GM12878 (cell line): ENCODE results near the gene RIIAD1. TPM values are rescaled to one million over a fixed set of nuclear protein-coding genes. Genes with fewer than 3 reads are reported as not detected.

Source experiments
- ATAC-seq: fragments of 200-7000 bp; cut with Tn5 transposase; 3 replicates; pipeline ENCODE4 v1.9.1; 2020; ENCODE audit warnings: mild to moderate bottlenecking, moderate library complexity
- BruUV-seq: library from RNA; stranded (reverse); fragments of 400-500 nt; replicated peaks from 2 replicates; lab custom pipeline; 2021; lab: Mats Ljungman, UMichigan
- CTCF ChIA-PET: fragments of 300-600 bp; sonication (Branson Sonifier 250); formaldehyde crosslinking; extraction: SDS; loops from one replicate; lab custom pipeline; 2021; ENCODE audit warnings: inconsistent platforms; lab: Yijun Ruan, JAX
- POLR2A ChIA-PET: fragments of 350-600 bp; formaldehyde crosslinking; extraction: SDS; loops from one replicate; lab custom pipeline; 2021; ENCODE audit warnings: inconsistent platforms; lab: Charles Lee
- RAD21 ChIA-PET: fragments of 300-600 bp; sonication (Branson Sonifier 250); formaldehyde crosslinking; loops from one replicate; lab custom pipeline; 2023; ENCODE audit warnings: antibody characterized with exemption; ENCODE audit not compliant: unreplicated experiment; lab: Charles Lee
- SMC1A ChIA-PET: fragments of 300-600 bp; sonication (Branson Sonifier 250); formaldehyde crosslinking; loops from one replicate; lab custom pipeline; 2023; ENCODE audit not compliant: unreplicated experiment, uncharacterized antibody; lab: Charles Lee
- DNase-seq: peaks from one replicate; pipeline ENCODE4 v3.0.0-alpha.2; 2011; ENCODE audit warnings: low read depth, low spot score
- FAIRE-seq: peaks from 3 replicates; lab custom pipeline; 2011; peaks lifted over from hg19 to GRCh38; lab: Jason Lieb, UNC
- H2AFZ ChIP-seq: 2 replicates; pipeline ENCODE4 v1.6.0; 2011; ENCODE audit warnings: low read depth, low read length, control low read depth; ENCODE audit not compliant: control insufficient read depth
- H3K27ac ChIP-seq: 2 replicates; pipeline ENCODE4 v1.5.1; 2011; ENCODE audit warnings: control low read depth; ENCODE audit not compliant: control insufficient read depth, insufficient read depth
- H3K27me3 ChIP-seq, 2 experiments: replicated peaks in 1 of 2; 2 replicates each; pipeline versions ENCODE4 v1.6.0 to v1.6.1; 2011; ENCODE audit warnings: low read length in 1 of 2; ENCODE audit not compliant: control insufficient read depth in 2 of 2, insufficient read depth in 2 of 2
- H3K36me3 ChIP-seq, 2 experiments: 2 replicates each; pipeline ENCODE4 v1.5.1; 2011; ENCODE audit warnings: low read length in 1 of 2; ENCODE audit not compliant: control insufficient read depth in 2 of 2, insufficient read depth in 2 of 2
- H3K4me1 ChIP-seq: 2 replicates; pipeline ENCODE4 v1.6.1; 2011; ENCODE audit warnings: mild to moderate bottlenecking, low read length, moderate library complexity, mixed read lengths; ENCODE audit not compliant: control insufficient read depth, insufficient read depth
- H3K4me2 ChIP-seq: 2 replicates; pipeline ENCODE4 v1.6.0; 2011; ENCODE audit warnings: control low read depth; ENCODE audit not compliant: control insufficient read depth, insufficient read depth
- H3K4me3 ChIP-seq: fragments of 200-600 bp; sonication (generic); 2 replicates; pipeline ENCODE4 v1.5.1; 2016
- H3K79me2 ChIP-seq: 2 replicates; pipeline ENCODE4 v1.6.0; 2011; ENCODE audit warnings: low read length; ENCODE audit not compliant: control insufficient read depth, insufficient read depth
- H3K9ac ChIP-seq: 2 replicates; pipeline ENCODE4 v1.8.0; 2011; ENCODE audit warnings: low read length, control low read depth, mixed read lengths; ENCODE audit not compliant: control insufficient read depth, insufficient read depth
- H3K9me3 ChIP-seq: replicated peaks from 3 replicates; pipeline ENCODE4 v1.5.1; 2011; ENCODE audit warnings: mild to moderate bottlenecking, low read length; ENCODE audit not compliant: control insufficient read depth, insufficient read depth
- H4K20me1 ChIP-seq: 2 replicates; pipeline ENCODE4 v1.6.0; 2011; ENCODE audit not compliant: control insufficient read depth, insufficient read depth
- BHLHE40 ChIP-seq, 2 experiments: fragments of 450-650 bp in 1 of 2; IDR thresholded peaks; 2 replicates each; pipeline ENCODE4 v1.6.1; 2011 to 2017; ENCODE audit warnings: low read depth in 2 of 2, borderline replicate concordance in 1 of 2, improper control_type of control experiment in 1 of 2, low read length in 1 of 2, mild to moderate bottlenecking in 1 of 2
- BMI1 ChIP-seq: fragments of 450-650 bp; IDR thresholded peaks from 2 replicates; pipeline ENCODE4 v1.6.1; 2016; ENCODE audit warnings: mild to moderate bottlenecking, moderate library complexity, borderline replicate concordance
- GATAD2B ChIP-seq: fragments of 450-650 bp; conservative IDR thresholded peaks from 2 replicates; pipeline ENCODE4 v1.6.1; 2017; ENCODE audit warnings: low read depth, mild to moderate bottlenecking, moderate library complexity
- HCFC1 ChIP-seq: fragments of 150-350 bp; IDR thresholded peaks from 2 replicates; pipeline ENCODE4 v1.6.1; 2014; ENCODE audit warnings: low read length
- JUNB ChIP-seq: IDR thresholded peaks from 2 replicates; pipeline ENCODE4 v1.6.1; 2016; ENCODE audit warnings: antibody characterized with exemption, mild to moderate bottlenecking
- MEF2A ChIP-seq: IDR thresholded peaks from 2 replicates; pipeline ENCODE4 v1.6.1; 2011; ENCODE audit warnings: low read depth, mild to moderate bottlenecking, low read length, moderate library complexity; ENCODE audit not compliant: insufficient read depth
- MEF2B ChIP-seq: fragments of 450-650 bp; IDR thresholded peaks from 2 replicates; pipeline ENCODE4 v1.6.1; 2018; ENCODE audit warnings: mild to moderate bottlenecking, moderate library complexity; ENCODE audit not compliant: partially characterized antibody, poor library complexity, severe bottlenecking
- NBN ChIP-seq: fragments of 450-650 bp; IDR thresholded peaks from 2 replicates; pipeline ENCODE4 v1.6.1; 2016
- RUNX3 ChIP-seq: IDR thresholded peaks from 2 replicates; pipeline ENCODE4 v1.6.1; 2012; ENCODE audit warnings: low read length, inconsistent platforms
- SMAD1 ChIP-seq: fragments of 450-650 bp; IDR thresholded peaks from 2 replicates; pipeline ENCODE4 v1.6.1; 2018; ENCODE audit warnings: mild to moderate bottlenecking, low read depth; ENCODE audit not compliant: partially characterized antibody
- WGBS: methylation state at CpG from one replicate; pipeline ENCODE4 v1.1.6; 2016; ENCODE audit warnings: low lambda C conversion rate; ENCODE audit not compliant: insufficient replicate concordance, insufficient coverage; ENCODE audit errors: missing lambda C conversion rate; 5-methylcytosine and 5-hydroxymethylcytosine counted together
- in situ Hi-C: fragments of 300-500 bp; cut with MboI; formaldehyde crosslinking; loops from 9 replicates; pipeline ENCODE4 v1.14.3; 2018; ENCODE audit warnings: mixed read lengths
- intact Hi-C: fragments of 100-400 bp; cut with micrococcal nuclease; formaldehyde crosslinking; loops from one replicate; pipeline ENCODE4 v1.14.2; 2022; ENCODE audit not compliant: unreplicated experiment
- polyA plus RNA-seq, 11 experiments: library from polyadenylated mRNA; depleted of rRNA in 4 of 11; unstranded in 6 of 11; stranded (reverse) in 5 of 11; fragments of >200 nt; fragmentation: Nextera tagmentation in 4 of 11; fragmentation: Illumina TruSeq in 1 of 11; extraction: Ambion mirVana in 4 of 11; extraction: Trizol in 1 of 11; gene quantifications; 1 replicate in 1 of 11; 2 replicates in 10 of 11; pipeline versions ENCODE4 v1.2.1 to v1.2.3, GENCODE V29; 2011 to 2016; ENCODE audit warnings: inconsistent platforms in 2 of 11, missing spikeins in 2 of 11, low read depth in 1 of 11
- total RNA-seq, 4 experiments: library from RNA; depleted of rRNA in 3 of 4; stranded (reverse); fragments of >200 nt in 3 of 4; fragmentation: Illumina TruSeq in 1 of 4; extraction: Trizol in 1 of 4; gene quantifications; 2 replicates each; pipeline versions ENCODE4 v1.2.1 to v1.2.3, GENCODE V29; 2013 to 2021
- TF ChIP-seq, protein P1 (sequence below): fragments of 450-650 bp; IDR thresholded peaks from 2 replicates; pipeline ENCODE4 v1.6.1; 2016; ENCODE audit warnings: mild to moderate bottlenecking
- TF ChIP-seq, protein P2 (sequence below): IDR thresholded peaks from 2 replicates; pipeline ENCODE4 v1.6.1; 2011; ENCODE audit warnings: mild to moderate bottlenecking, low read depth, low read length, moderate library complexity; ENCODE audit not compliant: insufficient replicate concordance
- TF ChIP-seq, protein P3 (sequence below): fragments of 450-650 bp; formaldehyde crosslinking; IDR thresholded peaks from 2 replicates; pipeline ENCODE4 v1.4.0; 2022; ENCODE audit warnings: mild to moderate bottlenecking, moderate library complexity
- TF ChIP-seq, protein P4 (sequence below): fragments of 450-650 bp; conservative IDR thresholded peaks from 2 replicates; pipeline ENCODE4 v1.6.1; 2017; ENCODE audit warnings: mild to moderate bottlenecking, moderate library complexity

RIIAD1 gene
- total and polyA plus RNA-seq, 10 of the 15 experiments (the other 5 are each of a cell fraction or from before 2014, with no cell fraction given), result not detected

- intact Hi-C loops, result loop anchor here (5.0 kb wide), 1 partner anchor 103 kb away; no protein-coding TSS in a partner anchor
- H3K36me3 ChIP-seq, result no peaks in the 10 kb centered on the region
- peak; percentile 27 for DNase-seq
- 0% methylated on average over 5 of the region's 5 CpGs for WGBS
- H3K4me3 ChIP-seq, result peak overlapping the region; percentile 76
- H3K4me2 ChIP-seq, result peak overlapping the region; percentile 99
- H3K79me2 ChIP-seq, result no peaks in the 10 kb centered on the region
- H3K4me1 ChIP-seq, result peaks cover 16% of the 10 kb centered on the region
- peak; percentile 56 for FAIRE-seq
- ATAC-seq, result peak; percentile 84
- POLR2A ChIA-PET, result interaction anchor here (0.5 to 1.2 kb wide), 3 partner anchors 119 to 593 kb away, joined by 3 to 7 read pairs (median 4); no protein-coding TSS in a partner anchor
- SMC1A ChIA-PET, result interaction anchor here (0.7 to 1.5 kb wide), 6 partner anchors 11 to 276 kb away, joined by 3 to 8 read pairs (median 3); no protein-coding TSS in a partner anchor
- peak overlapping the region; percentile 65 for H3K9ac ChIP-seq
- in situ Hi-C loops, result no loop called here
- no TSS peak for BruUV-seq
- CTCF ChIA-PET, result interaction anchor here (0.6 to 1.9 kb wide), 6 partner anchors 14 to 276 kb away, joined by 3 to 11 read pairs (median 4); partner anchors contain the start of gene TDRKH
- peaks cover 5 to 6% of the 10 kb centered on the region in 2 experiments for H3K27me3 ChIP-seq
- no peaks in the 10 kb centered on the region for H4K20me1 ChIP-seq
- peak overlapping the region; percentile 68 for H3K27ac ChIP-seq
- no peaks in the 10 kb centered on the region for H3K9me3 ChIP-seq
- H2AFZ ChIP-seq, result peak overlapping the region; percentile 96
- TF ChIP-seq HCFC1 (no peak), MEF2B (peak; percentile 51), GATAD2B (no peak), RUNX3 (0 out of 2 replicates have a peak, but pooled peaks have one; percentile 4), NBN (no peak), BHLHE40 (IDR thresholded peaks at IDR 0.05; ENCODE audit: borderline replicate concordance in 1 of 2, low read depth in 2 of 2, low read length in 1 of 2) (peak in 1 of 2 experiments; percentile 25; a peak in 1 of 4 replicates), MEF2A (peak; percentile 59; the same call in 1 of the 2 replicates), BMI1 (no peak), JUNB (no peak), SMAD1 (no peak)
- TF ChIP-seq, protein P1, sequence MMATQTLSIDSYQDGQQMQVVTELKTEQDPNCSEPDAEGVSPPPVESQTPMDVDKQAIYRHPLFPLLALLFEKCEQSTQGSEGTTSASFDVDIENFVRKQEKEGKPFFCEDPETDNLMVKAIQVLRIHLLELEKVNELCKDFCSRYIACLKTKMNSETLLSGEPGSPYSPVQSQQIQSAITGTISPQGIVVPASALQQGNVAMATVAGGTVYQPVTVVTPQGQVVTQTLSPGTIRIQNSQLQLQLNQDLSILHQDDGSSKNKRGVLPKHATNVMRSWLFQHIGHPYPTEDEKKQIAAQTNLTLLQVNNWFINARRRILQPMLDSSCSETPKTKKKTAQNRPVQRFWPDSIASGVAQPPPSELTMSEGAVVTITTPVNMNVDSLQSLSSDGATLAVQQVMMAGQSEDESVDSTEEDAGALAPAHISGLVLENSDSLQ, result peak; percentile 94
- TF ChIP-seq, protein P2, sequence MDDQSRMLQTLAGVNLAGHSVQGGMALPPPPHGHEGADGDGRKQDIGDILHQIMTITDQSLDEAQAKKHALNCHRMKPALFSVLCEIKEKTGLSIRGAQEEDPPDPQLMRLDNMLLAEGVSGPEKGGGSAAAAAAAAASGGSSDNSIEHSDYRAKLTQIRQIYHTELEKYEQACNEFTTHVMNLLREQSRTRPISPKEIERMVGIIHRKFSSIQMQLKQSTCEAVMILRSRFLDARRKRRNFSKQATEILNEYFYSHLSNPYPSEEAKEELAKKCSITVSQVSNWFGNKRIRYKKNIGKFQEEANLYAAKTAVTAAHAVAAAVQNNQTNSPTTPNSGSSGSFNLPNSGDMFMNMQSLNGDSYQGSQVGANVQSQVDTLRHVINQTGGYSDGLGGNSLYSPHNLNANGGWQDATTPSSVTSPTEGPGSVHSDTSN, result peak; percentile 82
- TF ChIP-seq, protein P3, sequence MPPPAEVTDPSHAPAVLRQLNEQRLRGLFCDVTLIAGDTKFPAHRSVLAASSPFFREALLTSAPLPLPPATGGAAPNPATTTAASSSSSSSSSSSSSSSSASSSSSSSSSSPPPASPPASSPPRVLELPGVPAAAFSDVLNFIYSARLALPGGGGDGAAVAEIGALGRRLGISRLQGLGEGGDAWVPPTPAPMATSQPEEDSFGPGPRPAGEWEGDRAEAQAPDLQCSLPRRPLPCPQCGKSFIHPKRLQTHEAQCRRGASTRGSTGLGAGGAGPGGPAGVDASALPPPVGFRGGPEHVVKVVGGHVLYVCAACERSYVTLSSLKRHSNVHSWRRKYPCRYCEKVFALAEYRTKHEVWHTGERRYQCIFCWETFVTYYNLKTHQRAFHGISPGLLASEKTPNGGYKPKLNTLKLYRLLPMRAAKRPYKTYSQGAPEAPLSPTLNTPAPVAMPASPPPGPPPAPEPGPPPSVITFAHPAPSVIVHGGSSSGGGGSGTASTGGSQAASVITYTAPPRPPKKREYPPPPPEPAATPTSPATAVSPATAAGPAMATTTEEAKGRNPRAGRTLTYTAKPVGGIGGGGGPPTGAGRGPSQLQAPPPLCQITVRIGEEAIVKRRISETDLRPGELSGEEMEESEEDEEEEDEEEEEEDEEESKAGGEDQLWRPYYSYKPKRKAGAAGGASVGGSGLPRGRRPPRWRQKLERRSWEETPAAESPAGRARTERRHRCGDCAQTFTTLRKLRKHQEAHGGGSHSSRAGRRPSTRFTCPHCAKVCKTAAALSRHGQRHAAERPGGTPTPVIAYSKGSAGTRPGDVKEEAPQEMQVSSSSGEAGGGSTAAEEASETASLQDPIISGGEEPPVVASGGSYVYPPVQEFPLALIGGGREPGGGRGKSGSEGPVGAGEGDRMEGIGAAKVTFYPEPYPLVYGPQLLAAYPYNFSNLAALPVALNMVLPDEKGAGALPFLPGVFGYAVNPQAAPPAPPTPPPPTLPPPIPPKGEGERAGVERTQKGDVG (CRISPR knock-in tag), result no peak
- TF ChIP-seq, protein P4, sequence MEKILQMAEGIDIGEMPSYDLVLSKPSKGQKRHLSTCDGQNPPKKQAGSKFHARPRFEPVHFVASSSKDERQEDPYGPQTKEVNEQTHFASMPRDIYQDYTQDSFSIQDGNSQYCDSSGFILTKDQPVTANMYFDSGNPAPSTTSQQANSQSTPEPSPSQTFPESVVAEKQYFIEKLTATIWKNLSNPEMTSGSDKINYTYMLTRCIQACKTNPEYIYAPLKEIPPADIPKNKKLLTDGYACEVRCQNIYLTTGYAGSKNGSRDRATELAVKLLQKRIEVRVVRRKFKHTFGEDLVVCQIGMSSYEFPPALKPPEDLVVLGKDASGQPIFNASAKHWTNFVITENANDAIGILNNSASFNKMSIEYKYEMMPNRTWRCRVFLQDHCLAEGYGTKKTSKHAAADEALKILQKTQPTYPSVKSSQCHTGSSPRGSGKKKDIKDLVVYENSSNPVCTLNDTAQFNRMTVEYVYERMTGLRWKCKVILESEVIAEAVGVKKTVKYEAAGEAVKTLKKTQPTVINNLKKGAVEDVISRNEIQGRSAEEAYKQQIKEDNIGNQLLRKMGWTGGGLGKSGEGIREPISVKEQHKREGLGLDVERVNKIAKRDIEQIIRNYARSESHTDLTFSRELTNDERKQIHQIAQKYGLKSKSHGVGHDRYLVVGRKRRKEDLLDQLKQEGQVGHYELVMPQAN, result no peak
- RAD21 ChIA-PET, result interaction anchor here (0.7 to 1.3 kb wide), 6 partner anchors 11 to 303 kb away, joined by 3 to 4 read pairs (median 3); no protein-coding TSS in a partner anchor
These were observed 768 bp upstream of the RIIAD1 start for GRCh38 chr1:151720554-151720953.
